Dendritic cell treated with granulocyte-macrophage colony-stimulating factor and Interleukin-4, amounts not matched to agents 40 ng/mL and 50 ng/mL, for 4 days (primary cell): Measurements from ENCODE around the gene ASTN2.

Experiments
- H3K27ac Mint-ChIP-seq: one replicate; pipeline ENCODE4 v1.8.0; 2022; ENCODE audit warnings: mild to moderate bottlenecking, mixed read lengths
- H3K27me3 Mint-ChIP-seq: one replicate; pipeline ENCODE4 v1.8.0; 2022; ENCODE audit warnings: mild to moderate bottlenecking, mixed read lengths
- H3K36me3 Mint-ChIP-seq: one replicate; pipeline ENCODE4 v1.8.0; 2022; ENCODE audit warnings: low read depth, mixed read lengths
- H3K4me1 Mint-ChIP-seq: one replicate; pipeline ENCODE4 v1.8.0; 2022; ENCODE audit warnings: low read depth, mixed read lengths
- H3K4me3 Mint-ChIP-seq: one replicate; pipeline ENCODE4 v1.8.0; 2022; ENCODE audit warnings: mild to moderate bottlenecking, moderate library complexity, mixed read lengths
- H3K9me3 Mint-ChIP-seq: one replicate; pipeline ENCODE4 v1.8.0; 2022; ENCODE audit warnings: mixed read lengths
- intact Hi-C: fragments of 100-400 bp; cut with micrococcal nuclease; formaldehyde crosslinking; loops from one replicate; pipeline ENCODE4 v1.15.0; 2022

Gene ASTN2

DNA sequence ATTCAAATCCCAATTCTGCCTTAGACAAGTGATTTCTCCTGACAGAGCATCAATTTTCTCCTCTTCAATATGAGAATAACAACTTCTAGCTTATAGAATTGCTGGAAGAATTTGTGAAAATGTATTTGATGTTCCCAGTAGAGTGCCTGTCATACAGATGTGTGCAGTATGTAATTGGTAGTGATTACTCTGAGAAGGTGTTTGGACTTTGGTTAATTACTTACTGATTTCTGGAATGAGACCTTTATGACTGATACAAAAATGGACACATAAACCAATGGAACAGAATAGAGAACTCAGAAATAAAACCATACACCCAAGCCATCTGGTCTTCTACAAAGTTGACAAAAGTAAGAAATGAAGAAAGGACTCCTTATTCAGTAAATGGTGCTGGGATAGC, 829.7 kb downstream of the ASTN2 start:
- Mint-ChIP-seq H3K36me3 (no peaks in the 10 kb centered on the region), H3K4me1 (no peaks in the 10 kb centered on the region), H3K27me3 (no peaks in the 10 kb centered on the region), H3K9me3 (peaks cover 19% of the 10 kb centered on the region), H3K4me3 (no peak overlapping the region), H3K27ac (no peak overlapping the region)
- intact Hi-C loops, result no loop called here

DNA sequence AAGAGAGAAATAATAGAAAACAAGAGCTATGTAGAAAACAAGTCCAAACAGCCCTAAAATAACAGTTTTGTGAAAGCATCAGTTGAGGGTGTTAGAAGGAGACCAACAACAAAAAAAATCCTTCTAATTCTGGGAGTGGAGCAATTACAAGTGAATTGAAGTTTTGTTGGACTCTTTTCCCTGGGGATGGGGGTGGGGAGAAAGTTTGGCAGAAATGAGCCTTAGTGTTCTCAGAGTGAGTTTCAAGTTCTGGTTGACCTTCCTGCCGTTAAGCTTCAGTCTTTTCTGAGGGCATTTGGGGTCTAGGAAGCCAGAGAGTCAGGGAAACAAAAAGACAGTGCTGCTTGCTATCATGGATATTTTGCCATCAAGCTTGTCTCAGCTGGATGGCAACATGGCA, 834.0 kb downstream of the ASTN2 start:
- Mint-ChIP-seq H3K4me1 (no peaks in the 10 kb centered on the region), H3K9me3 (no peaks in the 10 kb centered on the region), H3K27me3 (no peaks in the 10 kb centered on the region), H3K4me3 (no peak overlapping the region), H3K36me3 (no peaks in the 10 kb centered on the region), H3K27ac (no peak overlapping the region)
- intact Hi-C loops, result no loop called here

DNA sequence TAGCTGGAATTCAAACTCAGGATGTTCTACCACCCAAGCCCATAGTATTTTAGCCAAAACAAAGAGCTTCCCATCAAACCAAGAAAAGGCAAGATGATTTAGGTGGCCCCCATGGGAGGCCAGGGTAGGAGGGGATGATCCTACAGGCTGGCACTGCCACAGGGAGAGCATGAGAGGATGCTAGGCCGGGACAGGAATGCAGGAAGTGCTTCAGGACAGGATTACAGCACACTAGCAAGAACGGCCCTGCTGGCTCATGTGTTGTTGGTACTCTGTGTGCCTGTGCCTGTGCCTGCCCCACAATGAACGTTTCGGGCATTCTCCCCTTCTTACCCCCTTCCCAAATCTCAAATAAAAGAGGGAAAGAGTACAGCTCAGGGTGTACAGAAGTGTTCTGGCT, 838.5 kb downstream of the ASTN2 start:
- intact Hi-C loops, result no loop called here
- H3K4me1 Mint-ChIP-seq, result no peaks in the 10 kb centered on the region
- H3K9me3 Mint-ChIP-seq, result no peaks in the 10 kb centered on the region
- no peaks in the 10 kb centered on the region for H3K36me3 Mint-ChIP-seq
- no peak overlapping the region for H3K27ac Mint-ChIP-seq
- H3K27me3 Mint-ChIP-seq, result no peaks in the 10 kb centered on the region
- no peak overlapping the region for H3K4me3 Mint-ChIP-seq

DNA sequence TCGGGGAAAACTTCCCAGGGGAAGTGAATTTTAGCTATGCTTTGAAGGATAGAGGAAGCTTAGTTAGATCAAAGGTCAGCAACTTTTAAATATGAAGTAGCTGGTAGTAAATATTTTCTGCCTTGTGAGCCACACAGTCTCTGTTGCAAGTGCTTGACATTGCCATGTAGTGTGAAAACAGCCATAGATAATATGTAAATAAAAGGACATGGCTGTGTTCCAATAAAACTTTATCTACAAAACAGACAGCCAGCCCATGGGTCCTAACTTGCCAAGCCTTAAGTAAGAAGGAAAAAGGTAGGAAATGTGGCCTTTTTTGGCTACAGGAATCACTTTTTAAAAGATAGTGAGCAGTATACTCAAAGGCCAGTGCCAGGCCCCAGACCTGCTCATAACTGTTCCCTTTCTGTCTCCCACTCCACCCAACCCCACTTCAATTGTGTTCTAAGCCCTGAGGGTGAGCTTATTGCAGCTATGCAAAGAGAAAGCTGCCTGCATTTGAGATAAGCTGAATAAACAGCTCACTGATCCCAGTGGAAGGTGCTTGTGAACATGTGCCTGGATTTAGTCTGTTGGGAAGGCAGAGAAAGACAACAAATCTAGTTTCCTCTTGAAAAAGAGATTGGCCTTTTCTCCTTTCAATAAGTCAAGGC, 840.7 kb downstream of the ASTN2 start:
- H3K27ac Mint-ChIP-seq, result no peak overlapping the region
- H3K4me3 Mint-ChIP-seq, result no peak overlapping the region
- intact Hi-C loops, result loop anchor here (5.0 kb wide), 1 partner anchor 427 kb away; no protein-coding TSS in a partner anchor
- no peaks in the 10 kb centered on the region for H3K4me1 Mint-ChIP-seq
- no peaks in the 10 kb centered on the region for H3K9me3 Mint-ChIP-seq
- no peaks in the 10 kb centered on the region for H3K36me3 Mint-ChIP-seq
- H3K27me3 Mint-ChIP-seq, result no peaks in the 10 kb centered on the region

DNA sequence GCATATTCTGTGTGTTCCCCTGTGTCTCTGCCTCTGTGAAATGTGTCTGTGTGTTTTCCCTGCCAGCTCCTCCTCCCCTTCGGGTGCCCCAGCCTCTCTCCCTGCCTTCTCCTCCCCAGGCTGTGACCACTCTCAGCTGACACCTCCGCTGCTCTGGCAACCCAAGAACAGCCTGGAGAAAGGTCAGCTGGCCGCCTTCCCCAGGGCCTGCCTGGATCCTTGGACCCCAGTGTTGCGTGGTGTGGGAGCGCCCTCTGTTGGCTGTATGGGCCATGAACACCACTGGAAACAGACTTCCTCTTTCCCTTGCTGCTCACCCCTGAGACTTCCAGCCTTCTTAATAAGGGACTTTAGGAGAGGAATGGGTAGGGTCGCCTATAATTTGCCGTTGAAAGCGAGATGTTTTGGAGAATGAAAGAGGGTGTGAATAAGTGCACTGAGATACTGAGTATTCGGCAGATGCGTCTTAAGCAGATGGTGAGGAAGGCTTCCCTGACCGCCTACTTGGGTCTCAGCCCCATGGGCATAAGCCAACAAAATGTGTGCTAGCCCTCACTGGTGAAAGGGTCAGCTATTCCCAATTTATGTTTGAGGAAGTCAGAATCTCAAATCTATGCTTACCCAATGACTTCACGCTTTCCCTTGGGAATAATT, 842.6 kb downstream of the ASTN2 start:
- no peak overlapping the region for H3K4me3 Mint-ChIP-seq
- no peaks in the 10 kb centered on the region for H3K4me1 Mint-ChIP-seq
- no peaks in the 10 kb centered on the region for H3K9me3 Mint-ChIP-seq
- H3K27me3 Mint-ChIP-seq, result no peaks in the 10 kb centered on the region
- intact Hi-C loops, result loop anchor here (1.0 to 5.0 kb wide), 2 partner anchors 425 to 979 kb away; no protein-coding TSS in a partner anchor
- no peaks in the 10 kb centered on the region for H3K36me3 Mint-ChIP-seq
- no peak overlapping the region for H3K27ac Mint-ChIP-seq

DNA sequence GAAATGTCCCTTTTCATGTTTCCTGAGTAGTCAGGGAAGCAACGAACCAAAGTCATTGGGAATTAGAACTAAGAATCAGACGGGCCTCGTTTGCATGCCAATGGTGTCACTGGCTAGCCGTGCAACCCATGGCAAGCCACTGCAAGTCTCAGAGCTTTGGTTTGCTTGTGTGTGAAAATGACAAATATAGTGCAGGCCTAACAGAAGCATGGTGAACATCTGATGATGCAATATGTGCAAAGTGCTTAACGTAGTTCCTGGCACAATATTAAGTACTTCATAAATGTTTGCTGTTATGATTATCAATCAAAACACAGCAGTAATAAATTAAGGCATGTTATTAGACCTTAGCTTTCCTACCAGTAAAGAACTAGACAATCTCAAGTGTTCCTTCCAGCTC, 845.7 kb downstream of the ASTN2 start:
- no peaks in the 10 kb centered on the region for H3K4me1 Mint-ChIP-seq
- no peaks in the 10 kb centered on the region for H3K36me3 Mint-ChIP-seq
- H3K4me3 Mint-ChIP-seq, result no peak overlapping the region
- H3K27me3 Mint-ChIP-seq, result no peaks in the 10 kb centered on the region
- intact Hi-C loops, result no loop called here
- H3K27ac Mint-ChIP-seq, result no peak overlapping the region
- no peaks in the 10 kb centered on the region for H3K9me3 Mint-ChIP-seq

DNA sequence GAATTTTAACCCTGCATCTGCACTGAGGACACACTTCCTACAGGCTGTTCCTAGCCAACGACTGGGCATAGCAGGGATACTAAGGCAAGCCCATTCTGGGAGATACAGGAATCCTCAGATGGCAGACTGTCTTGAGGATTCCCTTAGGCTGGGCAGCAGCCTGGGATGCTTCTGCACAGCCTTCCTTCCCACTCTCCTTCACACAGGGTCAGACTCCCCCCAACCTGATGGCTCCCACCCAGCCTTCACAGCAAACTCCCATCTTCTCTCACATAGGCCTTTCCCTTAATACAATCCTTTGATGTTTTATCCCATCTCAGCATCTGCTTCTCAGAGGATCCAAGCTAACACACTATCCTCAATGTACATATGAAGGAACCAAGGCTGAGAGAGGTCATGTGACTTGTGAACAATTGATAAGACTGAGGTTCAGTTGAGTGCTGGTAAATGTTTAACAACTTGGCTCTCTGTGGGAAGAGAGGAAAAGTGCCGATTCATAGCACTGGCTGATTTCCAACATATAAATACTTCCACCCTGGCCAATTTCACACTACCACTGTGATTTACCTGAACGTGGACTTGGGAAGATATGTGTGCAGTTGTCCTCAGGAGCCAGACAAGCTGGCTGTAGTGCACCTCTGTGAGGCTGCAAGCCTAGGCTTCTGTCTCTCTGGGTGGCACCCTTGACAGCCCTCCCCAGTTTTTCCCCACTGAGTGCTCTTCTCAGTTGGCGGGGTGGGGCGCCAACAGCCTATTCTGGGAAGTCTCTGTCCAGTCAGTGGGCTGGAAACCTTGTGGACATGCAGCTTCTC, 848.0 kb downstream of the ASTN2 start:
- H3K4me1 Mint-ChIP-seq, result no peaks in the 10 kb centered on the region
- no peaks in the 10 kb centered on the region for H3K27me3 Mint-ChIP-seq
- no peaks in the 10 kb centered on the region for H3K36me3 Mint-ChIP-seq
- H3K27ac Mint-ChIP-seq, result no peak overlapping the region
- H3K4me3 Mint-ChIP-seq, result no peak overlapping the region
- no peaks in the 10 kb centered on the region for H3K9me3 Mint-ChIP-seq
- intact Hi-C loops, result no loop called here

DNA sequence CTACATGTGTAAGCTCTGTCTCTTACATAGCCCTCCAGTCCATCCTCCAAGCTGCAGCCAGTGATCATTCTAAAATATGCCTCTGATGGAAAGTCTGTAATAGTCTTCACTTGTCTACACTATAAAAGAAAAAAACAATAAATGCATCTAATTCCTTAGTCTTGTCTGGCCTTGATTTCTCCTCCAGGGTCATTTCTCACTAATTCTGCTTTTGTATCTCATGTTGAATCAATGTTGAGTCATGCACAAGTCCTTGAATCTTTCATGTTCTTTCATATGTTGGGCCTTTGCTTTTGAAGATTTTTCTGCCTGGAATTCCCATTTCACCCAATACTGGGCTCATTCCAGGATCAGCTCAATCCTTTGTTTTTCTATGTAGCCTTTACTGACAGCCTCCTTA, 848.9 kb downstream of the ASTN2 start:
- Mint-ChIP-seq H3K4me1 (no peaks in the 10 kb centered on the region), H3K9me3 (no peaks in the 10 kb centered on the region), H3K27me3 (no peaks in the 10 kb centered on the region), H3K36me3 (no peaks in the 10 kb centered on the region), H3K27ac (no peak overlapping the region), H3K4me3 (no peak overlapping the region)
- intact Hi-C loops, result no loop called here

DNA sequence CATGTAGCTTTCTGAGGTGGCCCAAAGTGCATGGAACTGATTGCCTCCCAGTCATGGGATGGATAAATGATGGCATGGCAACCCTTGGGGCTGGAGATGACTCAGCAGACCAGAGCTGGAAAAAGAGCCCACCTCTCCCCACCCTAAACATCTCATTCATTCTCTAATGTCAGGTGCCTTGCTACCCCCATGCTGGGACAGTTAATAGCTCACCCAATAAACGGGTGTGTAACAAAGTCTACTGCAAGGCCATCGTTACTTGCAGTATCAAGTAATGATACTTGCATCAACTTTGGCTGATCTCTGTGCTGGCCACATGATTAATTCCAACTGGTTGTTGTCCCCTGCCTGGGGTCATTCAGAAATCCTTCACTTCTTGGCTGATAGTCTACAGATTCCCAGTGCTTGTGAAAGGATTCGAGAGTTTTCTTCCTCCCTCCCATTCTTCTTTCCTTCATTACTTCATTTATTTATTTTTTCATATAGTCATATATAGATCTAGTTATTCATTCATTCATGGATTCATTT, 850.5 kb downstream of the ASTN2 start:
- no peaks in the 10 kb centered on the region for H3K9me3 Mint-ChIP-seq
- intact Hi-C loops, result no loop called here
- H3K36me3 Mint-ChIP-seq, result no peaks in the 10 kb centered on the region
- no peaks in the 10 kb centered on the region for H3K27me3 Mint-ChIP-seq
- H3K27ac Mint-ChIP-seq, result no peak overlapping the region
- H3K4me3 Mint-ChIP-seq, result no peak overlapping the region
- H3K4me1 Mint-ChIP-seq, result no peaks in the 10 kb centered on the region

DNA sequence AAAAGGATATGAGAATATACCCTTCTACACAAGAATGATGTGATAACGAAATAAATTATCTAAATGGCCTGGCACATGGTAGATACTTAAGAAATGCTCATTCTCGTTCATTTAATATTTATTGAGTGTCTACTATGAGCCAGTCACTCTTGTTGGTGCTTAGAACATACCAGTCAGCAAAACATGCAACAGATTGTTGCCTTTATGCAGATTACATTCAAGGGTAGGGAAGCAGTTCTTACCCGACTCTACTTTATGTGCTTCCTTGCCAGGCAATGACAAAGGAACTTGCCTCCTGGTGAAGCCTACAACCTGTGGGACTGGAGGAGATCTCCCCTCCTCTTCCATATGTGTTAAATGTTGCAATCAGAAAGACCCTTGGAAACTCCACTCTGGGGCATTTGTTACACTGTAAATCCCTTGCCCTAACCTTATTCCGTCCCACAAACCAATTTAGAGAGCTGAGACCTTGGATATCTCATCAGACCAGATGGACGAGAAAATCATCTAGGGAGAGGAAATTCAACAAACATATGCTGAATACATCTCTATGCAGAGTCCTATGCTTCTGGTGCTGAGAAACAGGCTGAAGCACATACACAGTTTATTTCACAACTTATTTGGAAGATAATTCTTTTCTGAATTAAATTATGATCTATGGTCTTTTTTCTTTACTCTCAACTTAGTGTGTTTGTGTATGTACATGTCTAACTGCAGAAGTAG, 855.9 kb downstream of the ASTN2 start:
- no peaks in the 10 kb centered on the region for H3K36me3 Mint-ChIP-seq
- intact Hi-C loops, result no loop called here
- H3K4me1 Mint-ChIP-seq, result no peaks in the 10 kb centered on the region
- H3K4me3 Mint-ChIP-seq, result no peak overlapping the region
- no peak overlapping the region for H3K27ac Mint-ChIP-seq
- H3K27me3 Mint-ChIP-seq, result no peaks in the 10 kb centered on the region
- H3K9me3 Mint-ChIP-seq, result no peaks in the 10 kb centered on the region

DNA sequence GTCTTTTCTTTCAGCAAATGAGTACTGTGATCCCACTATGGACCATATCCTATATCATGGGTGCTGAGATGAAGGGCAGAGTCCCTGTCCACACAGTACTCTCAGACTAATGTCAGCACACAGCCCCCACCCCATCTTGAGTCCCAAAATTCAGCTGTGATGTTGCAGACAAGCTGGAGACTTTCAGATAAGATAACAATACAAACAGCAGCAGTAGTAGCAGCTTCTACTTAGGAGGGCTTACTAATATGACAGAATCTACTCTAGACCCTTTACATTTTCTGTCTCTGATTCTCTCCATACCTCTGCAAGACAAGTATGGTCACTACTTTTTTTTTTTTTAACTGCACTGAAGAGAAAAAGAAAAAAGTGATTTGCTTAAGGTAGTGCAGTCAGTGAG, 856.8 kb downstream of the ASTN2 start:
- no peak overlapping the region for H3K4me3 Mint-ChIP-seq
- intact Hi-C loops, result no loop called here
- H3K36me3 Mint-ChIP-seq, result no peaks in the 10 kb centered on the region
- peaks cover under 1% of the 10 kb centered on the region for H3K4me1 Mint-ChIP-seq
- H3K9me3 Mint-ChIP-seq, result no peaks in the 10 kb centered on the region
- no peaks in the 10 kb centered on the region for H3K27me3 Mint-ChIP-seq
- no peak overlapping the region for H3K27ac Mint-ChIP-seq

DNA sequence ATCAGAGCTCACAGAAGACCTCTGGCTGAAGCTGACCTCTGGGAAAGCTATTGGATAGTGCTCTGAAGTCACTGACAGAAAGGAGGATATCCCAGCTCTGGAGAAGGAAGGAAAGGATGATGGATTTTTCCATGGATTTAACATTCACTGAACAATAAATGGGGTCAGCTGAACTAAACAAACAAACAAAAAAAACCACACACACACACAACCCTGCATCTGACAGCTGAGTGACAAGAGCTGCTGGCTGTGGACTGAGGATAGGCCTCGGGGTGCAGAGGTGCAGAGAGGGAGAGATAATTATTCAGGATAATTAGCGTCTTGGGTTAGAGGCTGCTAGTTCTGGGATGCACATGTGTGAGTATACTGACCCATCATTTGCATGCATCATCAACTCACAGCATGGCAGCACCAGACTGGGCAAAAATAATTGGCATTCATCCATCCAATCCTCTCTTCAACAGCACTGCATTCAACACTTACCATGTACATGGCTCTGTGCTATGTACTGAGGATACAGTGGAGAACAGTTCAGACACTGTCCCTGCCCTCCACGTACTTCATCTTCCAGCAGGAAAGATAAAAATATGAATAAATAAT, 859.2 kb downstream of the ASTN2 start:
- intact Hi-C loops, result no loop called here
- H3K36me3 Mint-ChIP-seq, result no peaks in the 10 kb centered on the region
- no peak overlapping the region for H3K4me3 Mint-ChIP-seq
- H3K27ac Mint-ChIP-seq, result no peak overlapping the region
- peaks cover 7% of the 10 kb centered on the region for H3K4me1 Mint-ChIP-seq
- H3K27me3 Mint-ChIP-seq, result no peaks in the 10 kb centered on the region
- no peaks in the 10 kb centered on the region for H3K9me3 Mint-ChIP-seq

DNA sequence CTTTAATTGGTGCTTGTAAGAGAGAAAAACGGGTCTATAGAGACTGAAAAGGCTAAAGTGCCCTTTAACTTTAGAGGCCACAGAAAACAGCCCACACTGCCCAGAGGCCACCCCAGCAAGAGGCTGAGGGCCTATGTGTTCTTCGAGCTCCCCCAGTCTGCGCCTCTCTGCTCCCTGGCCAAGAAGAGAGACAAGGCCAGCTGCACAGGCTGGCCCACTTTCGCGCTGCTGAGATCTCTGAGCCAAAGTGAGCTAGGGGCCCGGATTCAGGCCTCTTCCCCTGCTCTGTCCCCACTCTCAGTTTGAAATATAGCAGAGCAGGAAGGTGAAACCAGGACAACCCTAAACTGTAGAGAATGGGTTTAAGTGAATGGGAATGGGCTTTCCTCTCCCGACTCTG, 859.7 kb downstream of the ASTN2 start:
- Mint-ChIP-seq H3K27ac (no peak overlapping the region), H3K36me3 (no peaks in the 10 kb centered on the region), H3K4me3 (no peak overlapping the region), H3K27me3 (no peaks in the 10 kb centered on the region), H3K9me3 (no peaks in the 10 kb centered on the region), H3K4me1 (peaks cover 7% of the 10 kb centered on the region)
- intact Hi-C loops, result no loop called here
